Stimulated activated CD4-positive, alpha-beta T cell treated with anti-CD3 and anti-CD28 coated beads, Interleukin-1b, Interleukin-23, amount 100 ng/mL, for 4 hours (primary cell): ENCODE results near the gene GJB3.

Experiments
- DNase-seq, 2 donors: peaks; one replicate each; pipeline ENCODE4 v3.0.0-alpha.2; 2020; ENCODE audit warnings: low read depth in 2 of 2

The GJB3 gene

DNA sequence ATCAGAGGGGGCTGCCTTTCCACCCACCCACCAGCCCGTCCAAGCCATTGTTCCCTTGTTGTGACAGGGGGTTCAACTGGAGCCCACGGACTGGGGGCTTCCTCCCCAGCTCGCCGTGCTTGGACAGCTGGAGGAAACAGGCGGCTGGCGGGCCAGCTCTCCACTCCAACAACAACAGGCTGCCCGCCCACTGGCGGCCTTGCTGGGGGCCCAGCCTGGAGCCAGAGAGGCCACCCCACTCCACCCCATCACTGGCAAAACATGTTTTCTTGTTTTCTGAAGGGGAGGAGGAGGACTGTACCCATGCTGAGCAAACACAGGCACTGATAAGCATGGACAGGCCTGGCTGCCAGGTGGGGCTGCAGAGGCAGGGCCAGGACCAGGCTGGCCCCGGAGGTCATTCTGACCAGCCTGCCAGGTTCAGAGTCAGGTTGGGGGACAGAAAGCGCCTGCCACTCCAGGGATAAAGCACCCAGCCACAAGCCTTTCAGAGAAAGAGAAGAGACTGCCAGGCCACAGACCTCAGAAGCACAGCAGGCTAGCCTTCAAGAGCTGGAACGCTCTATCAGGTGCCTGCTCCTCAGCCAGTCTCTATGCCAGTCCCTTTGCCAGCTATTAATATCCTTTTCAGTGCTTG is 44.6 kb downstream of the GJB3 start:
- no peak for DNase-seq

GRCh38 chr1:34827341-34827941 is 46.4 kb downstream of the GJB3 start:
- DNase-seq: no peak

DNA sequence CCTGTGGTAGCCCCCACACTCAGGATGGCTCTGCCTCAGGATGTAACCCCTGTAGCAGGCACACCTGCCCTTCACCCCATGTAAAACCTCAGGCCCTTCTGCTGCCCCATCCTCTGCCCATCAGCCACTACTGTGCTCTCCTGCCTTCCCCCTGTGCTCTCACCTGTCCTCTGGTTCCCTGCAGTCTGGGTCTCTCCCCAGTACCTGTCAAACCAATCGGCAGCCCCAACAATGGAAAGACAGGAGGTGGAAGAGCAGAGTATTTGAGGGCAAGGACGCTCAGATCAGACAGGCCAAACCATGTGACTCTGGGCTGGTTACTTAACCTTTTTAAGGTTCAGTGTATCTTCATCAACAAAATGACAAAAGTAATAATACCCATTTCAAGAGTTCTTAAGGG is 47.6 kb downstream of the GJB3 start:
- no peak for DNase-seq

DNA sequence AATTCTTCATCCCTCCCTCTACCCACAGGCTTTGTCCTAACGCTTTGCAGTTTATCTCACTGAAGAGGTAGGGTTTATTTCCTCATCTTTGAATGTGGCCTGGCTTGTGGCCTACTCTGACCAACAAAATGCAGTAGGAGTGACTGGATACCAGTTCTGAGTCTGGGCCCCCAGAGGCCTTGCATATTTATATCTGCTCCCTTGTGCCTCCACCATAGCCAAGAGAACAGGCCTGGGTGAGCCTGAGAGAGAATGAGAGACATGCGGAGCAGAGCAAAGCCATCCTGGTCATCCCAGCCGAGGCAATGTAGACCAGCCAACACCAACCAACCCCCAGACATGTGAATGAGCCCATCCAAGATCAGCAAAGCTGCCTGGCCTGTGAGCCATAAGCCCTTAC is 48.2 kb downstream of the GJB3 start:
- no peak for DNase-seq

- no peak for DNase-seq
Observed at GRCh38 chr1:34831721-34832246, 50.8 kb downstream of the GJB3 start.

DNA sequence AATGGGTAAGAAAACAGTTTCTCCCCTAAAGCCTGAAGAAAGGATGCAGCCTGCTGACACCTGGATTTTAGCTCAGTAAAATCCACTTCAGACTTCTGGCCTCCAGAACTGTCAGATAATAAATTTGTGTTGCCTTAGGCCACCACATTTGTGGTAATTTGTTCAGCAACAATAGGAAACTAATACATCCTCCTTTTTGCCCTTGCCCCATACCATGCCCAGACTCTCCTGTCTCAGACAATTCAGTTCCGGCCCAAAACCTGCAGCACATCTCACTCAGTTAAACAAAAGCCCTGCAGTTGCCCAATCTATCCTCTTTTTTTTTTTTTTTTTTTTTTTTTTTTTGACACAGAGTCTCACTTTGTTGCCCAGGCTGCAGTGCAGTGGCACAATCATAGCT is 52.7 kb downstream of the GJB3 start:
- DNase-seq: no peak
